IPS DF 19.7 (cell line): ENCODE measurements around the gene F10.
"Not testable (repeated sequence)": the region's sequence is repeated elsewhere in the genome, so short reads cannot be mapped to it uniquely, and the experiment has no call there.

Experiments
- DNase-seq: peaks from one replicate; pipeline ENCODE4 v3.0.0-alpha.2; 2013; ENCODE audit warnings: low read depth, low spot score

F10 gene

GRCh38 chr13:113151745-113152690, 29.4 kb downstream of the F10 start:
- no peak for DNase-seq

- no peak for DNase-seq
Measured at GRCh38 chr13:113152691-113152983, 30.0 kb downstream of the F10 start.

DNA sequence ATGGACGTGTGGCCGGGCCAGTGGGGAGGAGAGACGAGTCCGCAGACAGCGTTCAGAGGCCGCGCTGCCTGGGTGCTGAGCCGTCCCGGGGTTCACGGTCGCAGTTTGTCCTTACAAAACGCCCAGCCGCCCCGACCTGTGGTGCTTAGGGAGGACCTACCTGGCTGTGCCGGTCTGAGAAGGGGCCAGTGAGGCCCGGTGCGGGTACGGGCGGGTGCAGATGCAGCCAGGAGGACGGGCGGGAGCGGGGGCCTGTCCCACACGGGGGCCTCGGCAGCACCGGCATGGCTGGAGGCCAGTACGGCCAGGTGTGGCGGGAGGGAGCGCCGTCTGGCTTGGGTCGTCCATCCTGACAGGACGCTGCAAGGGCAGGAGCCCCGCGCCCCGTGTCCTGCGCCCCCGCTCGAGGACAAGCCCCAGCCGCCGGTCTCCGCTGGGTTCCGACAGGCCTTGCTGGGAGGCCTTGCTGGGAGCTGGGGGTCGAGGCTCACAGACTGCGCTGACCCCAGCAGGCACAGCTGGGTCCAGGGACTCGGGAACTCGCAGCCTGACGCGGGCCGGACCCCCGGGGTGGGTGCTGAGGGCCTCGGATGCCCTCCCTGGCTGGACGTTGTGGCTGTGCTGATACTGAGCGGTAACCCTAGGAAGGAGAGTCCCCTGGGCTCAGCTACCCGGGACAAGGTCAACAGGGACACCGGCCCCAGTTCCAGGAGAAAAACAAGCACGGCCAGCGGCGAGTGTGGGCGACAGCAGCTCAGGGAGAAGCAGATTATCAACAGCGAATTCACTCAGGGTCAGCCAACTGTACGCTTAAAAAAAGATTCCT, 30.6 kb downstream of the F10 start:
- no peak for DNase-seq

GRCh38 chr13:113153810-113154748, 31.5 kb downstream of the F10 start:
- DNase-seq: no peak

DNA sequence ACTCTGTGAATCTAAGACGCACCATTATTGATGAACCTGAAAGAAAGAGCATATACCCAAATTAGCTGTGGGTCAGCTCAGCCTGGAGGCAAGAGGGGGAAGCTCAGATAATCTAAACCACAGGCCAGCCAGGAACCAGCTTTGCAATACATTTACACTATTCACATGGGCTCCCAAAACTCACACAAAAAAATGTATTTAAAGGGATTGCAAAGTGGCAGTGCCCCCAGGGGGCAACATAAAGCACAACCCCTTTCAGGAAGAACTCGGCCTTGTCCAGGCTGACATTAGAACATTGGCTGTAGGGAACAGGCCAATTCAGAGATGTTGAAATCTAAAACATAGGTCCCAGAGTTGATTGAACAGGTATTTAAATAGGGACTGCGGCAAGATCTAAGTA, 32.6 kb downstream of the F10 start:
- DNase-seq: no peak

GRCh38 chr13:113155982-113156655, 33.5 kb downstream of the F10 start:
- no peak for DNase-seq

GRCh38 chr13:113157206-113157928, 34.8 kb downstream of the F10 start:
- DNase-seq: no peak

- DNase-seq: no peak
Measured at GRCh38 chr13:113157929-113158747, 35.5 kb downstream of the F10 start, which contains the start of gene PROZ. PROZ (plus strand) TSS chr13:113158648; CDS start chr13:113158661, 13 bp downstream.

- DNase-seq: no peak
Measured at GRCh38 chr13:113158946-113159345, 36.3 kb downstream of the F10 start.

- DNase-seq: no peak
Measured at GRCh38 chr13:113159701-113160100, 37.1 kb downstream of the F10 start.

DNA sequence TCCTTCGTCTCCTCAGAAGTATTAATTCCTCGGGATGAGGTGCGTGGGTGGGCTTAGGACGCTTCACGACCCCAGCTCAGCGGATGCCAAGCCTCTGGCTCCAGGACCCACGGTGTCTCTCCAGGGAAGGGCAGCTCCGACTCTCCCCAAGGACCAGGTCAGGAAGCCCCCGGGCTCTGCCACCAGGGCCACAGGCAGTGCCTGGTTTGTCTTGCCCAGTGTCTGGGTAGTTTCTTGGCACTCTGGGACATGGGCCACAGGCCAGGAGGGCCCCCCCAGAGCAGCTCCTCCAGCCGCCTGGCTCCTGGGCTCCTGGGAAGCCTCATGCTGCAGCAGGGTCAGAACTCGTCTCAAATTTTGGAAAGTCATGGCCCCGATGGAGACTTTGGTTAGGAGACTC, 38.4 kb downstream of the F10 start:
- no peak for DNase-seq

DNA sequence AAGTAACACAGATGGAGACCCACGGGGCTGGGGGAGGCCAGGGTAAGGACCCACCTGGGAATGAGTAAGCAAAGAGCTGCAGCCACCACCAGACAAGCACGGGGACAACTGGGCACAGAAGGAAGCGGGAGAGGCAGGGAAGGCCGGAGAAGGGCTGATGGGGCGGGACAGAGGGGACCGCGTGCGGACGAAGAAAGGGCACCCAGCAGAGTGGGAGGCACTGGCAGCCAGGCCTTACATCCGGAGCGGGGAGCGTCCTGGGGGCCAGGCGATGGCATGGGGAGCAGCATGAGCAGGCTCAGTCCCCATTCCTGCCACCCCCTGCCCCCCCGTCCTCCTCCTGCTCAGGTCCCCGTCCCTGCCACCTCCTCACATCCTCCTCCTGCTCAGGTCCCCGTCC, 38.8 kb downstream of the F10 start:
- no peak for DNase-seq

GRCh38 chr13:113161975-113162374, 39.4 kb downstream of the F10 start:
- not testable (repeated sequence) for DNase-seq

DNA sequence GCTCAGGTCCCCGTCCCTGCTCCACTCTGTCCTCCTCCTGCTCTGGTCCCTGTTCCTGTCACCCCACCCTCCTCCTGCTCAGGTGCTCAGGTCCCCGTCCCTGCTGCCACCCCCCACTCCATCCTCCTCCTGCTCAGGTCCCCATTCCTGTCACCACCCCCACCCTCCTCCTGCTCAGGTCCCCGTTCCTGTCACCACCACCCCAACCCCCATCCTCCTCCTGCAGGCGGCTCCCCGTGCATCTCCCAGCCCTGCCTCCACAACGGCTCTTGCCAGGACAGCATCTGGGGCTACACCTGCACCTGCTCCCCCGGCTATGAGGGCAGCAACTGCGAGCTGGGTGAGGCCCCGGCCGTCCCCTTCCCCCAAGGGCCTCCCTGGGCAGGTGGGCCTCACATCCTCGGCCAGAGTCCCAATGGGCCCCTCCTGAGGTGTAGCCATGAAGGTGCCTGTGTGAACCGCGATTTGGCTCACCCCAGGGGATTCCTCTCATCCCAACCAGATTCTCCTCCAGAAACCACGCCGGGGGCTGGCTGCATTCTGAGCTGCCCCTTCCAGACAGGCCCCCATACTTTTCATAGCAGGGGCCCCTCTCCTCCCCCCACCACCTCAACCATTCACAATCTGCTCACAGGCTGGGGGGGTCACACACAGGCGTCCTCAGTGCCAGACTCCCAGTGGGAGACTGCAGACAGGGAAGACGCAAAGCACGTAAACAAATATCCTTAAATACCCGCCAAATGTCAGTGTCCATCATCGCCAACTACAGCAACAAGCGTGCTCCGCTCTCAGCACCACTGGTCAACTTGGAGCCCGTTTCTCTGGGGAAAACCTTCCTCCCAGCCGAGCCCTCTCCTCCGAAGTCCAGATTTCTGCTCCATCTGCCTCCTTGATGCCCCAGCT, 40.4 kb downstream of the F10 start:
- no peak for DNase-seq

GRCh38 chr13:113164492-113164891, 41.9 kb downstream of the F10 start:
- DNase-seq: no peak

DNA sequence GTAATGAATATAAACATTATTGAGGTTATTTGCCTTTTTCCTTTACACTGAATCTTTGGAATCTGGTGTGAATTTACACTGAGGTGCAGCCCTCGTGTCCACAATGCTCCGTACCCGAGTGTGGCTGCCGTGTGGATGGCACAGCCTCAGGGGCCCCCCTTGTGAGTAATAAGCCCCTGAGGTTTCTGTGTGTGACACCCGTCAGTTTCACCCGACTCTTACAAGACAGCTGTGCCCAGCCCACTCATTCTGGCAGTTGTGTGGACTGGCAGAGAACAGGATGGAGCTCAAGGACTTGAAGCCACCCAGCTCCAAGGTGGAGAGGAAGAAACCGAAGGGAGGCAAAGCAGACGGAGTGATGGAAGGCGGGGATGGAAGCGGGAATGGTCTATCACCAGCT, 43.7 kb downstream of the F10 start:
- DNase-seq: no peak

GRCh38 chr13:113166681-113167080, 44.1 kb downstream of the F10 start:
- no peak for DNase-seq

- no peak for DNase-seq
Measured at GRCh38 chr13:113167155-113167554, 44.6 kb downstream of the F10 start.
